IMR-90 (cell line): ENCODE measurements around the gene CDRT15L2. TPM values are rescaled to one million over a fixed set of nuclear protein-coding genes. Genes with fewer than 3 reads are reported as not detected.

ENCODE experiments used
- ATAC-seq: fragments of 200-7000 bp; cut with Tn5 transposase; 2 replicates; pipeline ENCODE4 v1.9.1; 2020; ENCODE audit warnings: low read depth, mild to moderate bottlenecking, moderate library complexity
- BruUV-seq: library from RNA; stranded (reverse); fragments of 400-500 nt; replicated peaks from 2 replicates; lab custom pipeline; 2021; lab: Mats Ljungman, UMichigan
- CTCF ChIA-PET: fragments of 300-600 bp; formaldehyde crosslinking; extraction: SDS; loops from one replicate; lab custom pipeline; 2021; ENCODE audit warnings: antibody characterized with exemption; lab: Yijun Ruan, JAX
- POLR2A ChIA-PET: fragments of 300-600 bp; sonication (Branson Sonifier 250); formaldehyde crosslinking; loops from one replicate; lab custom pipeline; 2022; ENCODE audit warnings: antibody characterized with exemption; ENCODE audit not compliant: unreplicated experiment; lab: Charles Lee
- DNase-seq: peaks from one replicate; pipeline ENCODE4 v3.0.0; 2013
- H2AFZ ChIP-seq: replicated peaks from 2 replicates; pipeline ENCODE3; 2013; ENCODE audit warnings: low read length, mild to moderate bottlenecking; ENCODE audit not compliant: poor library complexity
- H2AK5ac ChIP-seq: 2 replicates; pipeline ENCODE4 v1.6.1; 2013; ENCODE audit warnings: low read depth, low read length, inconsistent platforms
- H2AK9ac ChIP-seq: replicated peaks from 2 replicates; pipeline ENCODE3; 2013; ENCODE audit warnings: mild to moderate bottlenecking, low read depth, low read length, moderate library complexity; ENCODE audit not compliant: poor library complexity
- H2BK120ac ChIP-seq: 2 replicates; pipeline ENCODE4 v1.6.1; 2013; ENCODE audit warnings: low read depth, low read length, inconsistent platforms
- H2BK15ac ChIP-seq: 3 replicates; pipeline ENCODE4 v1.6.1; 2013; ENCODE audit warnings: low read depth, low read length, inconsistent platforms
- H2BK20ac ChIP-seq: 2 replicates; pipeline ENCODE4 v1.6.1; 2013; ENCODE audit warnings: low read depth, mild to moderate bottlenecking, inconsistent platforms, low read length, moderate library complexity
- H2BK5ac ChIP-seq: 2 replicates; pipeline ENCODE4 v1.6.1; 2013; ENCODE audit warnings: mild to moderate bottlenecking, low read depth, low read length, inconsistent platforms; ENCODE audit not compliant: poor library complexity, severe bottlenecking
- H3K14ac ChIP-seq: replicated peaks from 2 replicates; pipeline ENCODE4 v1.6.1; 2013; ENCODE audit warnings: low read depth, low read length, inconsistent platforms
- H3K18ac ChIP-seq: 2 replicates; pipeline ENCODE4 v1.6.1; 2013; ENCODE audit warnings: low read depth, low read length, control low read depth
- H3K23ac ChIP-seq: 2 replicates; pipeline ENCODE4 v1.6.1; 2013; ENCODE audit warnings: low read depth, low read length, inconsistent platforms
- H3K27ac ChIP-seq: 2 replicates; pipeline ENCODE4 v1.5.1; 2013; ENCODE audit warnings: mild to moderate bottlenecking, control low read depth, low read length; ENCODE audit not compliant: insufficient read depth
- H3K27me3 ChIP-seq: 2 replicates; pipeline ENCODE4 v1.6.1; 2013; ENCODE audit warnings: low read length; ENCODE audit not compliant: control insufficient read depth, insufficient read depth
- H3K36me3 ChIP-seq: 2 replicates; pipeline ENCODE4 v1.6.1; 2013; ENCODE audit warnings: low read length, mixed read lengths; ENCODE audit not compliant: control insufficient read depth, insufficient read depth
- H3K4ac ChIP-seq: 2 replicates; pipeline ENCODE4 v1.6.1; 2013; ENCODE audit warnings: low read depth, low read length, inconsistent platforms
- H3K4me1 ChIP-seq: 2 replicates; pipeline ENCODE4 v1.6.1; 2013; ENCODE audit warnings: low read length, mixed read lengths; ENCODE audit not compliant: control insufficient read depth, insufficient read depth
- H3K4me2 ChIP-seq: 2 replicates; pipeline ENCODE4 v1.6.1; 2013; ENCODE audit warnings: low read depth, mild to moderate bottlenecking, control low read depth, low read length, moderate library complexity
- H3K4me3 ChIP-seq: 2 replicates; pipeline ENCODE4 v1.5.1; 2013; ENCODE audit warnings: low read depth, mild to moderate bottlenecking, control low read depth, low read length, moderate library complexity; ENCODE audit not compliant: insufficient read depth
- H3K56ac ChIP-seq: 2 replicates; pipeline ENCODE4 v1.6.1; 2013; ENCODE audit warnings: low read length, inconsistent platforms; ENCODE audit not compliant: insufficient read depth; ENCODE audit errors: extremely low read depth
- H3K79me1 ChIP-seq, 2 experiments: 2 replicates each; pipeline ENCODE4 v1.6.1; 2013; ENCODE audit warnings: low read length in 2 of 2, inconsistent platforms in 1 of 2, low read depth in 1 of 2
- H3K9ac ChIP-seq: 2 replicates; pipeline ENCODE4 v1.6.1; 2013; ENCODE audit warnings: low read depth, low read length, control low read depth
- H3K9me1 ChIP-seq: 2 replicates; pipeline ENCODE4 v1.6.1; 2013; ENCODE audit warnings: low read length, inconsistent platforms; ENCODE audit not compliant: insufficient read depth
- H3K9me3 ChIP-seq: 2 replicates; pipeline ENCODE4 v1.6.1; 2013; ENCODE audit warnings: low read length; ENCODE audit not compliant: control insufficient read depth, insufficient read depth
- H4K20me1 ChIP-seq: 2 replicates; pipeline ENCODE4 v1.6.1; 2013; ENCODE audit warnings: low read length, inconsistent platforms; ENCODE audit not compliant: insufficient read depth
- H4K5ac ChIP-seq: 2 replicates; pipeline ENCODE4 v1.6.1; 2013; ENCODE audit warnings: mild to moderate bottlenecking, low read depth, low read length, control low read depth
- H4K8ac ChIP-seq, 2 experiments: 2 replicates each; pipeline ENCODE4 v1.6.1; 2013; ENCODE audit warnings: low read depth in 2 of 2, low read length in 2 of 2, control low read depth in 1 of 2, inconsistent platforms in 1 of 2
- H4K91ac ChIP-seq: 2 replicates; pipeline ENCODE4 v1.6.1; 2013; ENCODE audit warnings: low read depth, low read length, inconsistent platforms; ENCODE audit not compliant: insufficient read depth
- BHLHE40 ChIP-seq: fragments of 150-350 bp; IDR thresholded peaks from 2 replicates; pipeline ENCODE4 v1.6.1; 2016; ENCODE audit warnings: mild to moderate bottlenecking, low read depth, low read length
- CEBPB ChIP-seq: IDR thresholded peaks from 2 replicates; pipeline ENCODE4 v1.6.1; 2012; ENCODE audit warnings: low read depth, low read length, improper control_type of control experiment
- CHD1 ChIP-seq: IDR thresholded peaks from 2 replicates; pipeline ENCODE4 v1.6.1; 2012; ENCODE audit warnings: low read depth, low read length, improper control_type of control experiment
- FOS ChIP-seq: fragments of 150-350 bp; IDR thresholded peaks from 2 replicates; pipeline ENCODE4 v1.6.1; 2016; ENCODE audit warnings: low read depth, low read length
- MAFK ChIP-seq: IDR thresholded peaks from 2 replicates; pipeline ENCODE4 v1.6.1; 2012; ENCODE audit warnings: low read depth, low read length, improper control_type of control experiment
- MAZ ChIP-seq: IDR thresholded peaks from 2 replicates; pipeline ENCODE4 v1.6.1; 2012; ENCODE audit warnings: low read depth, mild to moderate bottlenecking, low read length, improper control_type of control experiment, moderate library complexity, borderline replicate concordance
- MXI1 ChIP-seq: IDR thresholded peaks from 2 replicates; pipeline ENCODE4 v1.6.1; 2012; ENCODE audit warnings: low read depth, mild to moderate bottlenecking, low read length, moderate library complexity, borderline replicate concordance
- NFE2L2 ChIP-seq: fragments of 150-350 bp; IDR thresholded peaks from 2 replicates; pipeline ENCODE4 v1.6.1; 2016; ENCODE audit warnings: low read depth, mild to moderate bottlenecking, low read length
- POLR2A ChIP-seq: IDR thresholded peaks from 2 replicates; pipeline ENCODE4 v1.6.1; 2012; ENCODE audit warnings: mild to moderate bottlenecking, low read depth, low read length
- RAD21 ChIP-seq: IDR thresholded peaks from 2 replicates; pipeline ENCODE4 v1.6.1; 2012; ENCODE audit warnings: low read length, improper control_type of control experiment
- RCOR1 ChIP-seq: IDR thresholded peaks from 2 replicates; pipeline ENCODE4 v1.6.1; 2012; ENCODE audit warnings: mild to moderate bottlenecking, low read length, improper control_type of control experiment; ENCODE audit not compliant: insufficient replicate concordance
- RFX5 ChIP-seq: IDR thresholded peaks from 2 replicates; pipeline ENCODE4 v1.8.0; 2012; ENCODE audit warnings: low read depth, mild to moderate bottlenecking, low read length, moderate library complexity
- SMC3 ChIP-seq: fragments of 150-350 bp; IDR thresholded peaks from 2 replicates; pipeline ENCODE4 v1.6.1; 2016; ENCODE audit warnings: low read depth, mild to moderate bottlenecking, antibody characterized with exemption, low read length, moderate library complexity
- WGBS, 2 experiments: methylation state at CpG; one replicate each; pipeline versions ENCODE4 v1.1.5 to v1.1.7; 2013; ENCODE audit warnings: missing lambda C conversion rate in 2 of 2; ENCODE audit not compliant: insufficient read length in 1 of 2; ENCODE audit errors: extremely low coverage in 2 of 2; 5-methylcytosine and 5-hydroxymethylcytosine counted together
- dilution Hi-C: fragments of 300-500 bp; cut with HindIII; formaldehyde crosslinking; loops from one replicate; pipeline ENCODE4 v1.14.3; 2018; ENCODE audit warnings: low sequenced_read_pairs; ENCODE audit not compliant: unreplicated experiment
- in situ Hi-C: fragments of 300-500 bp; cut with MboI; formaldehyde crosslinking; loops from 3 replicates; pipeline ENCODE4 v1.14.3; 2019; ENCODE audit warnings: low sequenced_read_pairs, inconsistent platforms, mixed read lengths
- intact Hi-C: fragments of 100-400 bp; cut with micrococcal nuclease; formaldehyde crosslinking; loops from 2 replicates; pipeline ENCODE4 v1.10.0; 2022
- polyA plus RNA-seq, 3 experiments: library from polyadenylated mRNA; depleted of rRNA; stranded (reverse); fragments of >200 nt; gene quantifications; 2 replicates each; pipeline ENCODE4 v1.2.3, GENCODE V29; 2012; ENCODE audit warnings: low replicate concordance in 1 of 3
- total RNA-seq: library from RNA; depleted of rRNA; stranded (reverse); fragments of >200 nt; gene quantifications from 2 replicates; pipeline ENCODE4 v1.2.3, GENCODE V29; 2012
- TF ChIP-seq, protein P1 (sequence below): conservative IDR thresholded peaks from 2 replicates; pipeline ENCODE4 v1.5.1; 2012; ENCODE audit warnings: mild to moderate bottlenecking, low read depth, low read length, improper control_type of control experiment
- TF ChIP-seq, protein P2 (sequence below): fragments of 150-350 bp; IDR thresholded peaks from 2 replicates; pipeline ENCODE4 v1.6.1; 2017; ENCODE audit warnings: mild to moderate bottlenecking, antibody characterized with exemption, low read length, low read depth
- TF ChIP-seq, protein P3 (sequence below): fragments of 150-350 bp; IDR thresholded peaks from 2 replicates; pipeline ENCODE4 v1.6.1; 2016; ENCODE audit warnings: low read depth, mild to moderate bottlenecking, low read length, moderate library complexity, borderline replicate concordance

CDRT15L2 gene
- total and polyA plus RNA-seq, 2 of the 4 experiments (the other 2 are of a cell fraction), result not detected

DNA sequence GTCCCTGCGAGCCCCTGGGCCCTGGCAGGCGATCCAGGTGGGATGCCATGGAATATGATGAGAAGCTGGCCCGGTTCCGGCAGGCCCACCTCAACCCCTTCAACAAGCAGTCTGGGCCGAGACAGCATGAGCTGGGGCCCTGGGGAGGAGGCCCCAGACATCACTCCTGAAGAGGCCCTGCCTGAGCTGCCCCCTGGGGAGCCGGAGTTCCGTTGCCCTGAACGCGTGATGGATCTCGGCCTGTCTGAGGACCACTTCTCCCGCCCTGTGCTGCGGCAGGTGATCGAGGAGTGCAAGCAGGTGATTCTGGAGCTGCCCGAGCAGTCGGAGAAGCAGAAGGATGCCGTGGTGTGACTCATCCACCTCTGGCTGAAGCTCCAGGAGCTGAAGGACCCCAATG, 33.1 kb downstream of the CDRT15L2 start:
- H2BK15ac ChIP-seq, result no peak overlapping the region
- no peak overlapping the region for H4K8ac ChIP-seq
- no peak overlapping the region for H2AK9ac ChIP-seq
- H3K79me1 ChIP-seq, result no peaks in the 10 kb centered on the region
- TF ChIP-seq RFX5 (no peak), POLR2A (no peak), MAZ (no peak), NFE2L2 (no peak), MAFK (no peak), SMC3 (no peak), BHLHE40 (no peak), RAD21 (no peak), CHD1 (no peak), FOS (no peak), RCOR1 (no peak), CEBPB (no peak), MXI1 (no peak)
- TF ChIP-seq, protein P1, sequence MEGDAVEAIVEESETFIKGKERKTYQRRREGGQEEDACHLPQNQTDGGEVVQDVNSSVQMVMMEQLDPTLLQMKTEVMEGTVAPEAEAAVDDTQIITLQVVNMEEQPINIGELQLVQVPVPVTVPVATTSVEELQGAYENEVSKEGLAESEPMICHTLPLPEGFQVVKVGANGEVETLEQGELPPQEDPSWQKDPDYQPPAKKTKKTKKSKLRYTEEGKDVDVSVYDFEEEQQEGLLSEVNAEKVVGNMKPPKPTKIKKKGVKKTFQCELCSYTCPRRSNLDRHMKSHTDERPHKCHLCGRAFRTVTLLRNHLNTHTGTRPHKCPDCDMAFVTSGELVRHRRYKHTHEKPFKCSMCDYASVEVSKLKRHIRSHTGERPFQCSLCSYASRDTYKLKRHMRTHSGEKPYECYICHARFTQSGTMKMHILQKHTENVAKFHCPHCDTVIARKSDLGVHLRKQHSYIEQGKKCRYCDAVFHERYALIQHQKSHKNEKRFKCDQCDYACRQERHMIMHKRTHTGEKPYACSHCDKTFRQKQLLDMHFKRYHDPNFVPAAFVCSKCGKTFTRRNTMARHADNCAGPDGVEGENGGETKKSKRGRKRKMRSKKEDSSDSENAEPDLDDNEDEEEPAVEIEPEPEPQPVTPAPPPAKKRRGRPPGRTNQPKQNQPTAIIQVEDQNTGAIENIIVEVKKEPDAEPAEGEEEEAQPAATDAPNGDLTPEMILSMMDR, result no peak
- TF ChIP-seq, protein P2, sequence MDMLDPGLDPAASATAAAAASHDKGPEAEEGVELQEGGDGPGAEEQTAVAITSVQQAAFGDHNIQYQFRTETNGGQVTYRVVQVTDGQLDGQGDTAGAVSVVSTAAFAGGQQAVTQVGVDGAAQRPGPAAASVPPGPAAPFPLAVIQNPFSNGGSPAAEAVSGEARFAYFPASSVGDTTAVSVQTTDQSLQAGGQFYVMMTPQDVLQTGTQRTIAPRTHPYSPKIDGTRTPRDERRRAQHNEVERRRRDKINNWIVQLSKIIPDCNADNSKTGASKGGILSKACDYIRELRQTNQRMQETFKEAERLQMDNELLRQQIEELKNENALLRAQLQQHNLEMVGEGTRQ, result no peak
- TF ChIP-seq, protein P3, sequence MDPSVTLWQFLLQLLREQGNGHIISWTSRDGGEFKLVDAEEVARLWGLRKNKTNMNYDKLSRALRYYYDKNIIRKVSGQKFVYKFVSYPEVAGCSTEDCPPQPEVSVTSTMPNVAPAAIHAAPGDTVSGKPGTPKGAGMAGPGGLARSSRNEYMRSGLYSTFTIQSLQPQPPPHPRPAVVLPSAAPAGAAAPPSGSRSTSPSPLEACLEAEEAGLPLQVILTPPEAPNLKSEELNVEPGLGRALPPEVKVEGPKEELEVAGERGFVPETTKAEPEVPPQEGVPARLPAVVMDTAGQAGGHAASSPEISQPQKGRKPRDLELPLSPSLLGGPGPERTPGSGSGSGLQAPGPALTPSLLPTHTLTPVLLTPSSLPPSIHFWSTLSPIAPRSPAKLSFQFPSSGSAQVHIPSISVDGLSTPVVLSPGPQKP, result no peak
- in situ Hi-C loops (no loop called here), dilution Hi-C loops (no loop called here), intact Hi-C loops (no loop called here)
- no peak overlapping the region for H2AK5ac ChIP-seq
- H2BK5ac ChIP-seq, result no peak overlapping the region
- no peak overlapping the region for H4K91ac ChIP-seq
- no peak overlapping the region for H3K4ac ChIP-seq
- no peak overlapping the region for H3K27ac ChIP-seq
- no peaks in the 10 kb centered on the region for H3K4me1 ChIP-seq
- H3K9me1 ChIP-seq, result no peaks in the 10 kb centered on the region
- no peaks in the 10 kb centered on the region for H3K9me3 ChIP-seq
- H3K23ac ChIP-seq, result no peak overlapping the region
- H2BK20ac ChIP-seq, result no peak overlapping the region
- no peak overlapping the region for H3K56ac ChIP-seq
- H3K36me3 ChIP-seq, result no peaks in the 10 kb centered on the region
- no peak overlapping the region for H2AFZ ChIP-seq
- ATAC-seq (no peak), DNase-seq (no peak)
- 71% methylated on average over 9 of the region's 16 CpGs; no CpG with 5 or more reads in 1 of the 2 experiments for WGBS, 2 experiments
- no peak overlapping the region for H2BK120ac ChIP-seq
- H4K20me1 ChIP-seq, result no peaks in the 10 kb centered on the region
- ChIA-PET CTCF (no interaction called here), POLR2A (no interaction called here)
- H3K18ac ChIP-seq, result no peak overlapping the region
- no peak overlapping the region for H3K4me2 ChIP-seq
- H3K9ac ChIP-seq, result no peak overlapping the region
- BruUV-seq, result no TSS peak
- no peak overlapping the region for H3K4me3 ChIP-seq
- no peak overlapping the region for H3K14ac ChIP-seq
- no peak overlapping the region for H4K5ac ChIP-seq
- H3K27me3 ChIP-seq, result no peaks in the 10 kb centered on the region; the same call in 1 of the 2 replicates
